SK-N-MC (cell line): ENCODE data around the gene ZNF417.

ENCODE experiments used
- EZH2 ChIP-seq: fragments of 200-600 bp; sonication (generic); IDR thresholded peaks from one replicate; pipeline ENCODE4 v1.6.1; 2017; ENCODE audit warnings: antibody characterized with exemption
- POLR2AphosphoS5 ChIP-seq: IDR thresholded peaks from 2 replicates; pipeline ENCODE4 v1.6.1; 2012; ENCODE audit warnings: mild to moderate bottlenecking, low read depth, low read length, borderline replicate concordance

DNA sequence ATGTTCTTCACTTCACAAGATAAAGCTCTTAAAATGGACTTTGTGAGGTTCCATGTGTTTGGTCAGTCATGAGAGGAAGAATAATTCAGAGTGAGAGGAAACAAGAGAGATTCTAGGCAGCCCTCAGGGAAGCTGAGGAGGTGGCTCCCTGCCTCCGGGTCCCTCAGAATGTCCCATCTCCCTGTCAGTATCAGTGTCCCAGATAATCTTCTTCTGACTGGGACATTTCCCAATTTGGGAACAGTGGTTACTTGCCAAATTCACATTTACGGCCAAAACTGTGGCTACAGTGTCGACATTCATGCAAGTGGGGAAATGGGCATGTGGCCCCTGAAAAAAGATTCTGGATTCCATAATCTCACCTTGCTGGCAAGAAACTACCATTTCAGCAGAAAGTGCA, 9.0 kb downstream of the ZNF417 start:
- TF ChIP-seq EZH2 (no peak), POLR2AphosphoS5 (no peak)
